CD4-positive, alpha-beta T cell treated with Interleukin-15 for 1 hour (primary cell): ENCODE results near the gene GNLY.
"Not testable (repeated sequence)": the region's sequence is repeated elsewhere in the genome, so short reads cannot be mapped to it uniquely, and the experiment has no call there.

ENCODE experiments used
- DNase-seq: peaks from one replicate; pipeline ENCODE4 v3.0.0-alpha.2; 2020

The GNLY gene

DNA sequence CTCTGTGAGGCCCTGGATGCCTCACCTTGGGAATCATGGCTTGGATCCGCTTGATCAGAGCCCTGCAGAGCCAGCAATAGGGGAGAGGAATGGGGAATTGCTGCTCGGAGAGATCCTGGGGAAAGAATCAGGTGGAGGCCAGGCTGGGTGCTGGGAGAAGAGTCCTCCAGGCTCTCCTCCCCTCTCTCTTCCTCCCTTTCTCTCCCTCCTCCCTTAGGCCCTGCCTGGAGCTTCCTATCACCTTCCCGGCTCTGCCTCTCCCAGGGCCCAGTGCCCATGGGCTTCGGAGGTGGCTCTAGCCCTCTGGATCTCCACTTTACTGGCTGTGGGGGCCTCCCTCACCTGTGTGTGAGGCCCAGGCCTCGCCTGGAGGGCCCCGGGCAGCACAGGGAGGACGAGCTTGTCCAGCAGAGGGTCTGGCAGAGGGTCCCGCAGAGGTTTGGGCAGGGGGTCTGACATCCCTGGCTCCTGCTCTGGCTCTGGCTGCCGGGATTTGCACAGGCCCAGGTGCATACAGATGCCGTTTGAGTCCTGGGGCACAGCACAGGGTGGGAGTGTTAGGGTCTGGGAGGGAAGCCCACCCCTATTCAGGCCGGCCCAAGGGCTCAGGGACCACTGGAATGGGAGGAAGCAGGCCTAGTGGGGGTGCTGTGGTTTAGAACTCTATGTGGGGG, 28.8 kb upstream of the GNLY start:
- DNase-seq, result no peak

DNA sequence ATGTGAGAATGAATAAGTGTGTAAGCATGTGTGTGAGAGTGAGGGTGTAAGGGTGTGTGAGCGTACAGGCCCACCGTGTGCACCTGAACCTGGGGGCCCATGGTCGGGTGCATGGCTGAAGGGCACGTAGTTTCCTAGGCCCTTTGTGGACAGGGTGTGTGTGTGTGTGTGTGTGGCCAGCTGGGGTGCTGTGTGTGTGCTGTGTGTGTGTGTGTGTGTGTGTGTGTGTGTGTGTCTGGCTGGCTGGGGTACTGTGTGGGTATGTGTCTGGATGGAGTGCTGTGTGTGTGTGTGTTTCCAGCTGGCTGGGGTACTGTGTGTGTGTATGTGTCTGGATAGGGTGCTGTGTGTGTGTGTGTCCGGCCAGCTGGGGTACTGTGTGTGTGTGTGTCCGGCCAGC, 28.1 kb upstream of the GNLY start:
- DNase-seq, result no peak

DNA sequence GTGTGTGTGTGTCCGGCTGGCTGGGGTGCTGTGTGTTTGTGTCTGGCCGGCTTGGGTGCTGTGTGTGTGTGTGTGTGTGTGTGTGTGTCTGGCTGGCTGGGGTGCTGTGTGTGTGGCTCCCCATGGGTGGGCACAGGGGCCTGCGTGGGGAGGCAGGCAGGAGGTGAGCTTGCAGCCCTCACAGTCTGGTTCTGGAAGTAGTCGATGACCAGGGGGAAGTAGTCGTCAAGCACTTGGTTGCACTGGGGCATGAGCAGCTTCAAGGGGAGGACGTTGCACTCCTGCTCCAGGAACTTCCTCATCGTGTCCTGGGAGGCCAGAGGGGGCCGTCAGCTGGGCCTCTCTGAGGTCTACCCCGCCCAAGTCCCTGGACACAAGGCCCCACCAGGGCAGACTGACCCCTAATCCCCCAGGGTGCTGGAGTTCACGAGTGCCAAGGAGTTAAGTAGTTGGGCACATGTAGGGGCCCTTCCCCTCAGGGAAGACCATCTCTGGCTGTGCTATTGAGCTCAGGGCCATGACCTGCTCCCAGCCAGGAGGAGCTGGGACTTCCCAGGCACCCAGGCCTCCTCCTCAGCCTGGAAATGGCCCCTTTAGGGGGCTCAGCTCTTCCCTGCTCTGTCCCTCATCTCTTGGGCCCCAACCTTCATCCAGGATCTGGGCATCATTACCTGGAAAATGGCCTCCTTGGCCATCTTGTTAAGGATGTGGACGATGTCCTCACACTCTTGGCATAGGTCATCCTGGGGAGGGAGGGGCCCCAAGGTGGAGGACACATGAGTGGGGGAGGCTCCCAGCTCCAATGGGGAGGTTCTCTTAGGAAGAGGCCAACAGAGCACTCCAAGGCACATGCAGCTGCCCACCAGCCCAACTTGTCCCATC, 27.5 kb upstream of the GNLY start:
- peak; percentile 41 for DNase-seq

DNA sequence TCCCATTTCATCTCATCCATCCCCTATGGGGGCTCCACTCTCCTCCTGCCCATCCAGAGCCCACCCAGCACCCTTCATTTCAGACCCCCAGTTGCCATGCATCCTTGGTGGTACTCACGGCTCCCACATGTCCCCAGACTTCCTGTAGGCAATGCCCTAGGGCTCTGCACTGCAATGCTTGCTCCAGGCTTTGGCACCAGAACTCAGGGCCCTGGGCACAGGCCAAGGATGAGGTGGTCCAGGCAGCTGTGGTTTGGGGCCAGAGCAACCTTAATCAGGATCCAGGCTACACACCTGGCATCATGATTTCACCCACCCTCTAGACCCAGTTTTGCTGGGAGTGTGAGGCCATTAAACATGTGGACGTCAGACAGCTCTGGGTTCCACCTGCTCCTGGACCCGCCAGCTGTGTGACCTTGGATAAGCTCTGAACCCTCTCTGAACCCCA, 26.6 kb upstream of the GNLY start:
- no peak for DNase-seq

GRCh38 chr2:85668009-85668856, 25.9 kb upstream of the GNLY start, which contains the start of gene SFTPB:
SFTPB (minus strand) TSS chr2:85668199; CDS start chr2:85668183, 16 bp downstream.
- DNase-seq, result no peak

- DNase-seq, result no peak
Observed at GRCh38 chr2:85668857-85669142, 25.4 kb upstream of the GNLY start.

DNA sequence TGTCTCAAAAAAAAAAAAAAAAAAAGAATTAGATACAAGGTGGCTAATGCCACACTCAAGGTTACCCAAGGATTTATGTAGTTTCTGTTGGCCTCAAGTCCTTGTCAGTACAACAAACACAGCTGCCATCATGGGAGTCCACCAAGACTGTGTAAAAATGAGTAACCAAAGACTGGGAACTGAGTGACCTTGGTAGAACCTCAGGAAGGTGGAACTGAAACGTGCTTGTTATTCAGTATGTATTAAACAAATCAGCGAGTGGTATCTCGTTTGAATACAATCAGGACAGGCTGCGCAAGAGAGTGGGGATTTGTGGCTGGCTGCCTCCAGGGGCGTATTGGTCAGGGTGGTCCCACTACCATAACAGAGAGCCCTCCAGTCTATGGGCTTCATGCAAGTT, 24.6 kb upstream of the GNLY start:
- no peak for DNase-seq

GRCh38 chr2:85670416-85670815, 23.7 kb upstream of the GNLY start:
- DNase-seq, result not testable (repeated sequence)

GRCh38 chr2:85672456-85672855, 21.7 kb upstream of the GNLY start:
- DNase-seq, result no peak

- no peak for DNase-seq
Observed at GRCh38 chr2:85673716-85674375, 20.3 kb upstream of the GNLY start.

DNA sequence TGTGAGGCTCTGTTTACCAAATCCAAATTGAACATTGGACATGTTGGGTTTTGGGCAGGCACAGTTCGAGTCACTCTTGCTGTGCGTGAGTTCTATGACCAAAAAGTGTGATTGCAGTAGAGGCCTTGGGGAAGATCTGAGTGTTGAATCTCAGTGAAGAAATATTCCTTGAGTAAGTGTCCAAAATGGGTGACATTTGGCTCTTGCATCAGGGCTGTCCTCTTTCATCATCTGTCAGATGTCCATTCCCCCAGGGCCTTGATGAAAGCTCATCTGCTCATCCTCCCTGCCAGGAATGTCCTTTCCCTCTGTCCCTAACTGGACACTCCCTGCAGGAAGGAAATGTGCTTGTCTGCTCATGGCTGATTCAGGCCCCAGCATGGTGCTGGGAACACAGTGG, 19.7 kb upstream of the GNLY start:
- no peak for DNase-seq

DNA sequence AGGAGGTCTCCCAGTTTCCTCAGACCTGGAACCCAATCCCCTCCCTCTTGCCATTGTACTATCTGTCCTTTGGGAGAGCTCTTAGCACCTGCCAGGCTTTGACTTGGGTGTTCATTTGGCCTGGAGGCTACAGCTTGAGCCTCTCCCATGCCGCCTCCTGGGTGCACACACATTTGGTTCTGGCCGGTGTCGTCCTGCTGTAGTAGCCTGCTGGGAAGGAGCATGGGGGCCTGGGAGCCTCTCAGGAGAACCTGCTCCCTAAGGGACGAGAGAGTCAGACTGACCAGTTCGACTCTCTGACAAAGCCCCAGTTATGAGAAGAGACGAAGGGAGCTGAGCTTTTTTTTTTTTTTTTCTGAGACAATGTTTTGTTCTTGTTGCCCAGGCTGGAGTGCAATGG, 18.7 kb upstream of the GNLY start:
- no peak for DNase-seq

- no peak for DNase-seq
Observed at GRCh38 chr2:85675866-85676548, 18.2 kb upstream of the GNLY start.

GRCh38 chr2:85678377-85678776, 15.8 kb upstream of the GNLY start:
- DNase-seq, result no peak

DNA sequence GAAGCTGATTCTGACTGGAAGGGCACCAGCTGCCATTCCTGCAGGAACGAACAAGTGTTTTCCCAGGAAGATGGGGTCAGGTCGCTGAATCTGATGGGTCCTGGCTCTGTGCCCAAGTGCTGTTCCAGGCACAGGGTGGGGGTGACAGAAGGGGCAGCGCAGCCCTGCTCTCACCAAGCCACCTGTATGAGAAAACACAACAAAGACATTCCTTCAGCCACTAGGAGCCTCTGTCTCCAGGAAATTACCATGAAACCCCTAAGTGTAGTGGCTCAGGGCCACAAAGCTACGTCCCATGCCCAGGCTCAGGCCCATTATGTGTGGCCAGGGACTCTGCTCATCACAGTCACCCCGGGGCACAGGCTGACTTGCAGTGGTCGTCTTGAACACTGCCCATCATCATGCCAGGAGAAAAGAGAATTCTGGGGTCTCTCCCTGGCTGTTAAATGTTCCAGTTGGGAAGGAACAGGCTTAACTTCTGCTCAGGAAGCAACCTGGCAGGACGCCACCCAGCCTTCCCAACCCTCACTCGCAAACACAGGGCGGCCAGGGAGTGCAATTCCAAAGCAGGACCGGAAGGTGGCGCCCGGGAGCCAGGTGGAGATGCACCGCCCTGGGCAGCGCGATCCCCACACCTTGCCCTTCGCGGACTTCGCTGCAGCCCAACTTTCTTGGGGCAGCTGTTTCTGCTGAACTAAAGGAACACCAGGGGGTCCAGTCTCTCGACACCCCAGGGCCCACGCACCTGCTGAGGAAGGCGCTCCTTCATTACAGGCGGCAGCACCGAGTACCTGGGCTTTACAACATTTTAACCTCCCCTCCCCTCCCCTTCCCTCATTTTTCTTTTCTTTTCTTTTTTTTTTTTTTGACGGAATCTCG, 15.1 kb upstream of the GNLY start:
- DNase-seq, result peak; percentile 66

GRCh38 chr2:85680707-85681371, 13.3 kb upstream of the GNLY start:
- no peak for DNase-seq

DNA sequence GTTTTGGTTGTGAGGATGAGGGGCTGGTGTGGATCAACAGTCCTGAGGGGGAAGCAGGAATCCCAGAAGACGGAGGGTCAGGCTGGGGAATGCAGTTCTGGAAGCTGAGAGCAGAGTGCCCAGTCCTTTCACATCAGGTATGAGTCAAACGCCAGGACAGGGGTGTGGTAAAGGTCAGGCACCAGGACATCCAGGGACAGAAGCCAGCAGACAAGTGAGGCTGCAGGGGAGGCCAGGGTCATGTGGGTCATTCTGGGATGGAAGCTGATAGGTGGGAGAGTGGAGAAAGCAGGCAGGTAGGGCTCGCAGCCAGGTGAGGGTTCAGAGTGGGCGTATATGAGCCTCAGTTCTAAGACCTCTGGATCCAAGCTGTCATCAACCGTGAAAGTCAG, 12.8 kb upstream of the GNLY start:
- no peak for DNase-seq

DNA sequence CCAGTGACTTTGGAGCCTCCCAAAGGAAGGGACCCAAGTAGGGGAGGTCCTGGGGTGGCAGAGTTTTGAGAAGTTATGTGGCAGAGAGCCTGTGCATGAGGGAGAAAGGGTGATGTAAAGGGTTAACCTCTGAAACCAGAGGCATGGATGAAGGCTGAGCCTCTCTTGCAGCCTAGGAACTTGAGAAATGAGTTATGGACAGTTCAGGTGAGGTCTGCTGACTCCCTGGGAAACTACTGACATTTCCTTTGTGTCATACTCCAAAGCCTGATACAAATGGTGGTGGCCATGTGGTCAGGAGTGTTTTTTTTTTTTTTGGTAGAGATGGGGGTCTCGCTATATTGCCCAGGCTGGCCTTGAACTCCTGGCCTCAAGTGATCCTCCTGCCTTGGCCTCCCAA, 12.4 kb upstream of the GNLY start:
- no peak for DNase-seq

DNA sequence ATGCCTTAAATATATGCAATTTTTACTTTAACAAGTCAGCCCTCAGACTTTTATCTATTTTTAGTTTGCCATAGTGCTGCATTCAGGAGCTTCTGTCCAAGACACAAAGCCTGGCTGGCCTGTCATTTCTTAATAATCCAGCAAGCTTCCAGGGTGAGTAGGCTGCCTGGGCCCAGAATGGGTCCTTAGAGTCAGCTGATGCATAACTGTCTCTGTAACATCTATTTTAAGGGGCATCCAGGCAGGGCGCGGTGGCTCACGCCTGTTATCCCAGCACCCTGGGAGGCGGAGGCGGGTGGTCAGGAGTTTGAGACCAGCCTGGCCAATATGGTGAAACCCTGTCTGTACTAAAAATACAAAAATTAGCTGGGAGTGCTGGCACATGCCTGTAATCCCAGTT, 11.8 kb upstream of the GNLY start:
- DNase-seq, result no peak

GRCh38 chr2:85684380-85684779, 9.8 kb upstream of the GNLY start:
- DNase-seq, result no peak

DNA sequence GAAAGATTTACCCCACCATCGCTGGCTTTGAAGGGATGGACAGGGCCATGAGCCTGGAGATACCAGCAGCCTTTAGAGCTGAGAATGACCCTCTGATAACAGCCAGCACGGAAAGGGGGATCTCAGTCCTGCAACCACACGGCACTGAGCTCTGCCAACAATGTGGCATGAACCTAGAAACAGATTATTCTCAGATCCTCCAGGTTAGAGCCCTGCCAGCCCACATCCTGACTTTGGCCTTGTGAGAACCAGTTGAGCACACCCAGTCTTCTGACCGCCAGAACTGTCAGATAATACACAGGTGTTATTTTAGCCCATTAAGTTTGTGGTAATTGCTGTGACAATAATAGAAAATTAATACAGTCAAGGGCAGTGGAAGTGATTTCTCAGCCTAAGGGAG, 9.4 kb upstream of the GNLY start:
- no peak for DNase-seq
